ENCODE data around the gene MRPL48. TPM values are rescaled to one million over a fixed set of nuclear protein-coding genes. Genes with fewer than 3 reads are reported as not detected.
"Not testable (repeated sequence)": the region's sequence is repeated elsewhere in the genome, so short reads cannot be mapped to it uniquely, and the experiment has no call there.

The MRPL48 gene
- total RNA-seq, 1 donor from 2014 or later = 21.9 TPM

DNA sequence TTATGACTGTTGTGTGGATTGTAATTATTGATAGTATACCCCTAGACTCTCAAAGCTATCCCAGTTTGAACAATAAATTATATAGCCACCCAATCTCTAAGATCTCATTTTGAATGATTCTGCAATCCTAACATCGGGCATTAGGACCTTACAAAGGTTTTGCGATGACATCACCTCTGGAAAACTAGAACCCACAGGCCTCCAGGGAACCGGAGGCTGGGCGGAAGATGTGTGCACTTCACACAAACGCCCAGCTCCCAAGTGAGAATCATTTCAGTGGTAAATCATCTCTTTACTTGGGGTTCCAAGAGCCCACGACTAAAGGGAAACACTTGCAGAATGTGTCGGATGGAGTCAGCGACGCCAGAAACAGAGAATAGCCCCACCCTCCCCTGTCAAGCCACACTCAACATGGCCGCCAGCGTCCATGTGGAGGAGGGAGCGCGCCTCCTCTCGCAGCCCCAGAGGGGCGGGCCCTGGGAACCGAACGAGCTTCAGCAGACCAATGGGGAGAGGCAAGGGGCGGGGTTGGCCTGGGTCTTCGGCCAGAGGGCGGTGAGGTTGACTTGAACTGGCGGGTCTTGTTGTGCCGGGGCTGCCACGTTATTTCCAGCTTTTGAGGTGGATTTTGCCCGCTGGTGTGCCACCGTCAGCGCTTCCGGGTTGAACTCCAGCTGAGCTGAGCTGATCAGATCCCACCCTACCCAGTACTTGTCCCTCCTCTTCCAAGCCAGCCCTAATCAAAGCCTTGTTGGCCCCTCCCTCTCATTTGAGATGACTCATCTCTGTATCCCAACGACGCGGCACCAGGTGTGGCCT, 8.4 kb upstream of the MRPL48 start:
- DNase-seq (ENCODE audit: low read depth) = peak; percentile 99

- no peak for DNase-seq (ENCODE audit: low read depth)
Measured at GRCh38 chr11:73781303-73781702, 6.4 kb upstream of the MRPL48 start.

DNA sequence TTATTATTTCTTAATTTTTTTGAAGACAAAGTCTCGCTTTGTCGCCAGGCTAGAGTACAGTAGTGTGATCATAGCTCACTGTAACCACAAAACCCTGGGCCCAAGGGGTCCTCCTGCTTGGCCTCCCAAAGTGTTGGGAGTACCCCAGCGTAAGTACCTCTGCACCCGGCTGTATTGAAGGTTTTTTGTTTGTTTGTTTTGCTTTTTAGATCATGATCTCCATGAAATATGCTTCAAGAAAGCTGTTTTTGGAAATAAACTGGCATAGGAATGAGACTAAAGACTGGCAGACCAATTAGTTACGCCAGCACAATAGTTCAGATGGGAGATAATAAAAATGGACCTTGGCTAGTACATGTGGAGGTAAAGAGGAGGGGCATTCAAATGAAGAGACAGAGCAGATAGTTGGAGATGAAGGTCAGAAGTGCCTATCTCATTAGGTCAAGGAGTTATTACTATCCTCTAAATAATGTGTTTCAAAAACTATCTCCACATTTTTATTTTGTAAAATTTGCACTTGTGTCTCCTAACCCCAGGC, 4.1 kb upstream of the MRPL48 start:
- DNase-seq (ENCODE audit: low read depth) = no peak

DNA sequence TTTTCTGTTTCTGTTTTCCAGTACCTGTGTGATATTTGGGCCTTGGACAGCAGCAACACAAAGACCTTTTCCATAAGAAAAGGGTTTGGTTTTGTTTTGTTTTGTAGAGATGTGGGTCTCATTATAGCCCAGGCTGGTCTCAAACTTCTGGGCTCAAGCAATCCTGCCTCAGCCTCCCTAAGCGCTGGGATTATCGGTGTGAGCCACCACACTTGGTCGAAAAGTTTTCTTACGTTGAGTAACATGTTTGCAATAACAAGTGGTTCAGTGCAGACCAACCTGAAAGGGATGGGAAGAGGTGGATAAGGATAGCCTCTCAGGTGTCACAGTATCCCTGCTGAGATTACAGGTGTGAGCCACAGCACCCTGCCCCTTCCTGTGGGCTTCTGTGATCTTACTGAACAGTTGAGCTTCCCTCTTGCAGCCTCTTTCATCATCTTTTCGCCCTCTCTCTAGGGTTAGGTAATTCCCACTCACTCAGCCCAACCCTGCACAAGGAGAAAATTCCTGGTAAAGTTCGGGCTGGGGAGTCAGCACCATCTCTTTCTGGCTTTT, 3.5 kb upstream of the MRPL48 start:
- no peak for DNase-seq (ENCODE audit: low read depth)

DNA sequence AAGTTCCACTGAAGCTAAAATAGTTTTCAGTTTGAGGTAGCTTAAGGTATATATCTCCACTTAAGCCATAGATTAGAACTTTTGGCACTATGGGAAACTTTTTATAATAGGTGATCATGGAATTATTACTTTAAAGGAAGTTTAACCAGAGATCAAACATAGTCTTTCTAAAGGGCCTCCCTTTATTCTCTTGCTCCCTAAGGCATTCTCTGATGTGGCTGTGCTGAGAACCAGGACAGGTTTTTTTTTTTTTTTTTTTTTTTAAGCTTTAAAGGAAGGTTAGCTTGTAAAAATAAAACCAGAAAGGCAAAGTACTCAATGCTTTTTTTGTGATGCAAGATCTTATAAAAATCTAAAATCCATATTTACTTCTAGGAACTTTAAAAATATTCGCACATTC, 2.9 kb upstream of the MRPL48 start:
- no peak for DNase-seq (ENCODE audit: low read depth)

- not testable (repeated sequence) for DNase-seq (ENCODE audit: low read depth)
Measured at GRCh38 chr11:73785467-73785866, 2.2 kb upstream of the MRPL48 start.

- no peak for DNase-seq (ENCODE audit: low read depth)
Measured at GRCh38 chr11:73787051-73787642, 527 bp upstream of the MRPL48 start.

- DNase-seq (ENCODE audit: low read depth) = no peak
Measured at GRCh38 chr11:73789279-73789670, 1.6 kb downstream of the MRPL48 start.

DNA sequence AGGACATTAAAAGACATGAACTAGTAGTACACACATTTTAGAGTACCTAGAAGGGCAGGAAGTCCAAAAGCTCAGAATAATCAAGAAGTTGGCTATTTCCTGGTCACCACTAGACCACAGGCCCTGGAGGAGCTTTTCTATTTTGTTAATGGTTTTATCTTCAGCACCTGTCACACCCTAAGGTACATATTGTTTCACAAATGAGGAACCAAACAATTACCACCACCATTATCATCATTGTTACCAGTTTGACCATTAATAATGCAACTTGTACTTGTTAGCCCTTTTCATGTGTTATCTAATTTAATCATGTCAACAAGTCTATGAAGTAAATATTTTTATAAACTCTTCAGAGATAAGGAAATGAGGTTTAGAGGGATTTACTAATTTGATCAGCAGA, 4.9 kb downstream of the MRPL48 start:
- DNase-seq (ENCODE audit: low read depth) = no peak

- DNase-seq (ENCODE audit: low read depth) = no peak
Measured at GRCh38 chr11:73795925-73796632, 8.4 kb downstream of the MRPL48 start.

- DNase-seq (ENCODE audit: low read depth) = peak; percentile 84
Measured at GRCh38 chr11:73797457-73797856, 9.8 kb downstream of the MRPL48 start.

- DNase-seq (ENCODE audit: low read depth) = no peak
Measured at GRCh38 chr11:73800276-73800806, 12.7 kb downstream of the MRPL48 start.

GRCh38 chr11:73801136-73801535, 13.5 kb downstream of the MRPL48 start:
- DNase-seq (ENCODE audit: low read depth) = no peak

- DNase-seq (ENCODE audit: low read depth) = no peak
Measured at GRCh38 chr11:73804712-73805111, 17.0 kb downstream of the MRPL48 start.

DNA sequence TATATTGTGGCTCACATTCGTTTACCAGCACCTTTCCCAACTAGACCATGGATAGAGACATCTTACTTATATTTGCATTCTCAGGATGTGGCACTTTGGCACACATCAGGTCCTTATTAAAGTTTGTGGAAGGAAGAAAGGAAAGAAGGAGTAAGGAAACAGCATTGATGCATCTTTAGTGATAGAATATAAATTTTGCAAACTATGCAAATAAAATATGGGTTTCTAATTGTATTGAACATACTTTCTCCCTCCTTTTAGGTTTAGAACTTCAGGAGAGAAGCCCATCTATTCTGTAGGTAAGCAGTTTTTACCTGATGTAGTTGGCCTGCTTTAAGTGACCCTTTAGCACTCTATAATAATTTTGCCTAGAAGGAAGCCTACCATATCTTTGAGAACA, 20.4 kb downstream of the MRPL48 start:
- DNase-seq (ENCODE audit: low read depth) = no peak

DNA sequence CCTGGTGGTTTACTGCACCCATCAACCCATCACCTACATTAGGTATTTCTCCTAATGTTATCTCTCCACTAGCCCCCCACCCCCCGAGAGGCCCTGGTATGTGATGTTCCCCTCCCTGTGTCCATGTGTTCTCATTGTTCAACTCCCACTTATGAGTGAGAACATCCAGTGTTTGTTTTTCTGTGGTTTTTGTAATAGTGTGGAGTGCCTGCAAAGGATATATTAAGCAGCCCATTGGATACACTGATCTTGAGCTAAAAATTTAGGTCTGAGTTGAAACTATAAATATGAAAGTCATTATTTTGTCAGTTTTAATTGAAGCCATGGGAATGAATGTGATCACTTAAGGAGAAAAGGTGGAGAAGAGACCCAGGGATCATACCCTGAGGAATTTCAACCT, 23.0 kb downstream of the MRPL48 start:
- DNase-seq (ENCODE audit: low read depth) = no peak

DNA sequence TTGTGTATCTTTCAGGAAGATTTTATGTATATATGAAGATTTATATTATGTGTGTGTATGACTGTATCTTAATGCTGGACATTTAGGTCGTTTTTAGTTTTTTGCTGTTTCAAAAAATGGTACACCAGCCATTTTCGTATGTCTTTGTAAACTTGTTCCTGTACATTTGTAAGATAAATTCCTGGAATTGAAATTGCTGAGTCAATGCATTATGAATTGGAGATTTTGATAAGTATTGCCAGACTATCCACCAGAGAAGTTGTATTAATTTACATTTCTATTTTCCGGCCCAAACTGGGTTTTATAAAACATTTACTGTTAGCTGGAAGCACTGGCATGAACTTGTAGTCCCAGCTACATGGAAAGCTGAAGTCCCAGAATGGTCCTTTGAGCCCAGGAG, 24.6 kb downstream of the MRPL48 start:
- no peak for DNase-seq (ENCODE audit: low read depth)

GRCh38 chr11:73814812-73815211, 27.1 kb downstream of the MRPL48 start:
- no peak for DNase-seq (ENCODE audit: low read depth)

DNA sequence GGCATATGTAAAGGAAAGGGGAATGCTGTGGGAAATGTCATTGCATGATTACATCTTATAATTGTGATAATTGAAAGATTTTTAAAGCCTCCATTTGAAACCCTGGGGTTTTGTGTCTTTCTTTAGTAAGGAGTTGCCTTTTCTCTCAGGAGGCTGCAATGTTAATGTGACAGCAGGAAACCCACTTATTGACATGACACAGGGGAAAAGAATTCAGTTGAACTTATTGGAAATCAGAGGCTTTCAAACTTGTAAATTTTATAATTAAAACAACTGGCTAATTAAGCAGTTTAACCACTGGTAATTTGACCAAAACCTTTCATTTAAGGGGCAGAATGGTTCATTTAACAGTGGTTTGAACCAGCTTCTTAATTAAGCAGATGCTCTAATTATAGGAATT, 31.2 kb downstream of the MRPL48 start:
- DNase-seq (ENCODE audit: low read depth) = no peak

DNA sequence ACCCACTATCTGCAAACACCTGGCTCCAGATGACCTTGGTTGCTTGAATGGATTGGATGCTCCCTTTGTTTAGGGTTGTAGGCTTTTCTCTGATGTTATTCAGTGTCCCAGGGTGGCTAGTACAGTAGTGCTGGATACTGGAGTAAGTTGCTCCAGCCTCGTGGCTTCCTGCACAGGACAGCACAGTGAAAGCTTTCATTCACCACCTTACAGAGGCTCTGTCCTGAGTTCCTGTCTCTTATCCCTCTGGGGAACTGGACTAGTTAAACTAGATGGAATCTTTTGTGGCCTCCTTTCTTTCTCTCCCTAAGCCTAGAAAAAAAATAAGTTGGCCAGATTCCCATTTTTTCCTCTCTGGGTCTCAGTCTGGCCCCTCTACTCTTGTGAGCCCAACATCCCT, 42.6 kb downstream of the MRPL48 start:
- DNase-seq (ENCODE audit: low read depth) = no peak

- DNase-seq (ENCODE audit: low read depth) = no peak
Measured at GRCh38 chr11:73833067-73833466, 45.4 kb downstream of the MRPL48 start.

Data from myocyte (in vitro differentiated cells).